NK-92 treated with Interleukin-12 subunit alpha and Interleukin-12 subunit beta, amount 100 ng/mL, for 24 hours (cell line): ENCODE measurements around the gene ZNF502.
"Not testable (repeated sequence)": the region's sequence is repeated elsewhere in the genome, so short reads cannot be mapped to it uniquely, and the experiment has no call there.

ENCODE experiments used
- DNase-seq: peaks from one replicate; lab custom pipeline; 2025; lab: John Stamatoyannopoulos, UW

ZNF502 gene

GRCh38 chr3:44712455-44713075, at the start of gene ZNF502:
ZNF502 (plus strand) TSS chr3:44712660; CDS start chr3:44720262, 7,602 bp downstream.
- no peak for DNase-seq

DNA sequence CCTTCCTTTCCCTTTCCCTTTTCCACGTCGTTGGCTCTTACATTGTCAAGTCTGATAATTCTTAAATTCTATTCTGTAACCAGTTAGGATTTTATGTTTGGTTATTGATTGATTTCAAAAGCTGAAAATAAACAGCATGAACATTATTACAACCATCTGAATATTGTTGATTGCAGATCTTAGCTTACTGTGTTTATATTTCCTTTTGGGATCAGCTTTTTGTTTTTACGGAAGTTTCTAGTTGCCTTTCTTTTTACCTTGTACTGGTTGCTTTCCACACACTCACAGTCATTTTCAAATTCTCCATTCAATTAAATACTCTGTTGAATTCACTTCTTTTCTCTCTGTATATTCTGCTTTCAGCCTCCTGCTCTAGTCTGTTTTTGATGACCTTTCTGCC, 47.3 kb upstream of the ZNF502 start:
- DNase-seq, result no peak

- no peak for DNase-seq
Measured at GRCh38 chr3:44666346-44666745, 46.1 kb upstream of the ZNF502 start.

GRCh38 chr3:44669760-44670159, 42.7 kb upstream of the ZNF502 start:
- no peak for DNase-seq

GRCh38 chr3:44673466-44673865, 39.0 kb upstream of the ZNF502 start:
- not testable (repeated sequence) for DNase-seq

DNA sequence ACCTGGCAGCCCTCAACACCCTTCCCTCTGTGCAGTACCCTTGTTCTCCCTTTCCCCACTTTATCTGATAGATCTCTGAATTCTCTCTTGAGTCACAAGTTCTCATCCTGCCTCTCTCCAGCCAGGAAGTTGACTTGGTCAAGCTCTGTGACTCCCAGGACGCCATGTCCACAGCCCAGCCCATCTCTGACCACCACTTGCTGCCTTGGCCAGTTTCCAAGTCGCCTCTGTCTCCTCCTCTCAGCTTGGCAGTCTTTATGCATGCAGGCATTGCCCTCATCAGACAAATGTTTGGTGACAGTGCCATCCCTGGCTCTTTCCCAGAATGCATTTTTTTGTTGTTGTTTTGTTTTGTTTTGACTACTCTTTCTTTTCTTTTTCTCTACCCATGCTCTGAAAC, 38.2 kb upstream of the ZNF502 start:
- no peak for DNase-seq

- no peak for DNase-seq
Measured at GRCh38 chr3:44678480-44679116, 33.9 kb upstream of the ZNF502 start.

GRCh38 chr3:44680921-44681455, 31.5 kb upstream of the ZNF502 start:
- DNase-seq, result no peak

GRCh38 chr3:44682182-44682896, 30.1 kb upstream of the ZNF502 start:
- DNase-seq, result no peak

DNA sequence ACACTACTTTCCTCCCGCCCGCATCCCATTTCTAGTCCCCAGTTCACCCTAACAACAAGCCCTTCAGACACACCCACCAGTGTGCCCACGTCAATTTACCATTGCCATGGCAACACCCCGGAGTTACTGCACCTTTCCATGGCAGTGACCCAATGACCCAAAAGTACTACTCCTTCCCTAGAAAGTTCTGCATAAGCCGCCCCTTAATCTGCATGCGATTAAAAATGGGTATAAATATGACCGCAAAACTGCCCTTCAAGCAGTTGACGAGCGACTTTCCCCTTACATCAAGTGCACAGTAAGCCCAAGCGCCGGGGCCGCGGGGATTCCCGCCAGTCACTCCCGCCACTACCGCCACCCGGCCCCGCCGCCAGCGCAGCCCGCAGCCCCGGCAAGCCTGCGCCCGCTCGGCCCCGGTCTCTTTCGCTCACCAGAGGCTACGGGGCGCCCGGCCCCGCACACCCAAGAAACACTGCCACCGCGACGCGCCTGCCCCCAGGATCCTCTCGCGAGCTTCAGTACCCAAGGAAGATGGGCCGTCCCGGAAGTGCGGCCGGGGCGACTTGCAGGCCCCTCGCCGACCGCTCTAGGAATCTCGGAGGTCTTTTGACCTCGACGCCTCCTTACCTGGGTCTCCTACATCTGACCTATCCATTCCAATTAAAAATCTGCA, 27.2 kb upstream of the ZNF502 start:
- no peak for DNase-seq

- DNase-seq, result no peak
Measured at GRCh38 chr3:44687898-44688297, 24.6 kb upstream of the ZNF502 start.

GRCh38 chr3:44721231-44722102, 9.0 kb downstream of the ZNF502 start:
- DNase-seq, result no peak

DNA sequence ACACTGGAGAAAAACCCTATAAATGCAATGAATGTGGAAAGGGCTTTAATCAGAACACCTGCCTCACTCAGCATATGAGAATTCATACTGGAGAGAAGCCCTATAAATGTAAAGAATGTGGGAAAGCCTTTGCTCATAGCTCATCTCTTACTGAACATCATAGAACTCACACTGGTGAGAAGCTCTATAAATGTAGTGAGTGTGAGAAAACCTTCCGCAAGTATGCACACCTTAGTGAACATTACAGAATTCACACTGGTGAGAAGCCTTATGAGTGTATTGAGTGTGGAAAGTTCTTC, 9.6 kb downstream of the ZNF502 start:
- no peak for DNase-seq

DNA sequence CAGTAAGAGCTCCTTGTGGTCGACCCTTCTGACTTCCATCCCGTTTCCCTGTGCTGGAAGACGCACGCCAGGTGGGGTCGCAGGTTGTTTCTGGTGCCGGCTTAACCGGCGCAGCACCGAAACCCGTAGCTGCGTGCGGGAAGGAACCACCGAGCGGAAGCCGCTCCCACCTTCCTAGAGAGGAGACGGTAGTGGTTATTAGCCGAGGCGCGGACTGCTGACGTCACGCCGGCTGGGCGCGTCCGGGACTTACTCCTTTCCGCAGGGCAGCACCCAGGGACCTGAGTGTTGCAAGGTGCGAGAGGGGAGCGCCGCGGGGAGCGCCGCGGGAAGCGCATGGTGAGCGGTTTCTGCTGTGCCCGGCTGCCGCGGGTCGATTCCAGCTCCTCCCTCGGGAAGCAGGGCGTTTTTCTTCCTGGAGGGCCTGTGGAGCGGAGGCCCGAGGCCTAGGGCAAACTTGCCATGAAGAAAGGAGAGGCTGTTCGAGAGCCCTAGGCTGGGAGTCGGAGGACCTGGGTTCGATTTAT, 17.0 kb downstream of the ZNF502 start, which contains the start of gene ZNF501:
TSS of gene ZNF501 (plus strand) at position 252 of the 527 bp plus-strand sequence. CDS start 4,787 bp downstream, outside the sequence.
- DNase-seq, result no peak

GRCh38 chr3:44734646-44735168, 22.2 kb downstream of the ZNF502 start:
- no peak for DNase-seq

DNA sequence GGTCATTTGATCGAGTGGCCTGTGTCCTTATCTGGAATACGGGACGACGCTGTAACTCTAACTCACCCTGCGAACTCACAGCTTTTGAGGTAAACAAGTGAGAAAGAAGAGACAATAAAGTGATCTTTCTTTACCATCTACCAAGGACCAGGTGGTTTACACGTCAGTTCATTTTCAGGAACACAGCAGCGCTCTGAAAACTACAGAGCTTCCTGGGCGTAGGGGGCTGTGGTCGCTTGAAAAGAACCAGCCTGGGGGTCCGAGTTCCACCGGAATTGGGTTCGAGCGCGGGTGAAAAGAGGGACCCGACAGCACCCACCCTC, 48.6 kb downstream of the ZNF502 start:
- no peak for DNase-seq

DNA sequence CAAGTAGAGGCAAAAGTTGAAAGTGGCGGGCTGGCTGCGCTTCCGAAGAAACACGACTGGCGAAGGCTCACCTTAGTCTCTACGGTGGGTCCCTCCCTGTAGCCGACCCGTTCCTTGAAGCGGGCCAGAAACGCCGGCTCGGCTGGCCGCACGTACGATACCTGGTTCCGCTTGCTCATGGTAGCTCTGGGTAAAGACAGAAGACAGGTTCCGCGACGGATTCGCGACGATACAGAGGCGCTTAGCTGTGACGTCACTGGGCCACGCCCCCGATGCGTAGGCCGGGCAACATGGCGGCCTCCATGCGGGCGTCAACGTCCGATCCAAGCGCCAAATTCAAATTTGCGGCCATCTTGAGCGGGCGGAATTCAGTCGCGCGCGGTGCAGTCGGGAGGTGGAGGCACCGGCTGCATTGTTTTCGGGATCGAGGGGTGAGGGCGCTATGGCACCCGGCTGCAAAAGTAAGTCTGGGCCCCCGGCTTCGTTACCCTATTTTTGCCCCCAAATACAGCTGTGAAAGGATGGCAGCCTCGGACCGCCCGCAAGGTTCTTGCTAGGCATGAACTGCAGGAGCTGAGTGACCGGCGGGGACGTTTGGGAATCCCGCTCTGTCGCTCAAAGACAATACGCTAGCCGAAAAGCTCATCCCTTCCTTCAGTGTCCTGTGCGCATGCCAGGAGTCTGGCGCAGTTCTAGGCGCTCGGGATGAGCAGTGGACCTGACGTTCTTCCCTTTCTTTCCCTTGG, 49.1 kb downstream of the ZNF502 start, which contains the start of the genes KIAA1143 and KIF15:
TSS of gene KIAA1143 (minus strand) at position 196 of the 746 bp plus-strand sequence. CDS start at position 179, 17 bp downstream.
TSS of gene KIF15 (plus strand) at position 371 of the 746 bp plus-strand sequence. CDS start at position 443, 72 bp downstream.
- DNase-seq, result peak; percentile 81

DNA sequence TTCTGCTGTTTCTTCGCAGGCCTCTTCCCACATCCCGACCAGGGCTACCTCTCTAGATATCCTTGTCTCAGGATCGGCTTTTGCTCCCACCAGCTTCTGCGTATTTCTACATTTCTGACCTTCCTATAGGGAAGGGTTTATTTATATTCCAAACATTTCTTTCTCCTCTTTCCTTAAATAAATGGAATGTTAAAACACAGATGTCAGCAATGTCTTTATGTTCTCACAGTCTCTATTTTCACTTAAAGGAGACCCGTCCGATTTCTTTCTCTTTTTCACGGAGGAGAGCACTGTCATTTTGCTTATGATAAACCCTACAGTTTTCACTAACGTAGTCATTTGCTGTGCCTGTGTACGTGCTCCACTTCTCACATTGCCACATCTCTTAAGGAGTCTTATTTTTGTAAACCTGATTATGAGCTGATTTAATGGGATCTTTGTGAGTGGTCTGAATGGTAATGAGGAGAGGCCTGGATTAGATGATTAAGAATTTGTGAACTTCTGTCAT, 49.8 kb downstream of the ZNF502 start:
- DNase-seq, result no peak

DNA sequence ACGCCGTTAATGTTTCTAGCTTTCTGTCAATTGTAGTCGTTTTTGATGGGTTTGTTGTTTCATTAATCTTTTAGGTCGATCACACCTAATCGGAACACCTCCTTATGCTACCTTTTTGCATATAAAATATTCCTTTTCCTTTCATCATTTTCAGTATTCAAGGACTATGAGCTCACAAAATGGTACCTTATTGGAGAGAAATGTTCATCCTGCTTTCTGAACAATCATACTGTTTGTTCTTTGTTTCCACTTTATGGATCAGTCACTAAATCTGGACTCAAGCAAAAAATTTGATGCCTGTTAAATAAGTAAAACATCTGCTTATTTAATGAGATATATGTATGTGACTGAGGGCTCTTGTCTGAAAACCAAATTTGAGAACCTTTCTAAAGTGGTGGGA, 50.2 kb downstream of the ZNF502 start:
- DNase-seq, result no peak

- DNase-seq, result no peak
Measured at GRCh38 chr3:44764248-44764647, 51.8 kb downstream of the ZNF502 start.
